GM18858 (cell line): Measurements from ENCODE around the gene PROM2.

Experiments used
- ATAC-seq: cut with Tn5 transposase; IDR thresholded peaks from one replicate; pipeline ENCODE4 v1.9.1; 2021; ENCODE audit not compliant: unreplicated experiment

The PROM2 gene

GRCh38 chr2:95305380-95306061, 31.3 kb downstream of the PROM2 start:
- ATAC-seq, result no peak

- no peak for ATAC-seq
Observed at GRCh38 chr2:95306336-95306895, 32.2 kb downstream of the PROM2 start.

GRCh38 chr2:95307036-95307435, 32.8 kb downstream of the PROM2 start:
- no peak for ATAC-seq

GRCh38 chr2:95307878-95308277, 33.6 kb downstream of the PROM2 start:
- ATAC-seq, result no peak

GRCh38 chr2:95308426-95308990, 34.3 kb downstream of the PROM2 start:
- ATAC-seq, result no peak

GRCh38 chr2:95309599-95309998, 35.4 kb downstream of the PROM2 start:
- no peak for ATAC-seq

- no peak for ATAC-seq
Observed at GRCh38 chr2:95310216-95310615, 36.0 kb downstream of the PROM2 start.

GRCh38 chr2:95310651-95311050, 36.4 kb downstream of the PROM2 start:
- no peak for ATAC-seq

- ATAC-seq, result no peak
Observed at GRCh38 chr2:95311815-95312542, 37.7 kb downstream of the PROM2 start.

- no peak for ATAC-seq
Observed at GRCh38 chr2:95312543-95313201, 38.4 kb downstream of the PROM2 start.

- no peak for ATAC-seq
Observed at GRCh38 chr2:95313296-95314131, 39.3 kb downstream of the PROM2 start.

GRCh38 chr2:95314598-95314963, 40.3 kb downstream of the PROM2 start:
- no peak for ATAC-seq

GRCh38 chr2:95314964-95315611, 40.8 kb downstream of the PROM2 start:
- no peak for ATAC-seq

GRCh38 chr2:95315801-95316411, 41.7 kb downstream of the PROM2 start:
- ATAC-seq, result no peak

- no peak for ATAC-seq
Observed at GRCh38 chr2:95316466-95317122, 42.3 kb downstream of the PROM2 start.

- ATAC-seq, result no peak
Observed at GRCh38 chr2:95317123-95317500, 42.9 kb downstream of the PROM2 start.

- no peak for ATAC-seq
Observed at GRCh38 chr2:95317665-95318425, 43.6 kb downstream of the PROM2 start.

- ATAC-seq, result no peak
Observed at GRCh38 chr2:95318431-95319220, 44.4 kb downstream of the PROM2 start.
